Anterior cingulate cortex (tissue), 58 donors: ENCODE data around the gene POC1B.
A peak's percentile ranks its signal among the peaks of the same experiment; 100 is the strongest.
"Not testable (repeated sequence)": the region's sequence is repeated elsewhere in the genome, so short reads cannot be mapped to it uniquely, and the experiment has no call there.

Experiments used
- DNase-seq, 58 donors: peaks; one replicate each; lab custom pipeline; 2025; lab: John Stamatoyannopoulos, UW

POC1B gene

GRCh38 chr12:89468648-89469326, 57.1 kb downstream of the POC1B start:
- DNase-seq, result no peak

- no peak for DNase-seq
Observed at GRCh38 chr12:89468017-89468416, 57.8 kb downstream of the POC1B start.

- no peak for DNase-seq
Observed at GRCh38 chr12:89464974-89465592, 60.8 kb downstream of the POC1B start.

- DNase-seq, result peak in 2 of 58 donors; percentile 24 to 56
Observed at GRCh38 chr12:89461649-89462612, 63.9 kb downstream of the POC1B start.

- DNase-seq, result no peak
Observed at GRCh38 chr12:89461190-89461589, 64.7 kb downstream of the POC1B start.

GRCh38 chr12:89459279-89459678, 66.6 kb downstream of the POC1B start:
- DNase-seq, result not testable (repeated sequence)

- no peak for DNase-seq
Observed at GRCh38 chr12:89456565-89456964, 69.3 kb downstream of the POC1B start.

- no peak for DNase-seq
Observed at GRCh38 chr12:89454080-89454848, 71.6 kb downstream of the POC1B start.

- DNase-seq, result no peak
Observed at GRCh38 chr12:89453121-89453978, 72.5 kb downstream of the POC1B start.

- no peak for DNase-seq
Observed at GRCh38 chr12:89451841-89452251, 74.0 kb downstream of the POC1B start.

- no peak for DNase-seq
Observed at GRCh38 chr12:89450907-89451306, 74.9 kb downstream of the POC1B start.

- no peak for DNase-seq
Observed at GRCh38 chr12:89448951-89449371, 76.9 kb downstream of the POC1B start.

GRCh38 chr12:89448526-89448925, 77.3 kb downstream of the POC1B start:
- no peak for DNase-seq

GRCh38 chr12:89439941-89440340, 85.9 kb downstream of the POC1B start:
- no peak for DNase-seq

- no peak for DNase-seq
Observed at GRCh38 chr12:89437231-89437630, 88.6 kb downstream of the POC1B start.

GRCh38 chr12:89436062-89436461, 89.8 kb downstream of the POC1B start:
- no peak for DNase-seq

- no peak for DNase-seq
Observed at GRCh38 chr12:89433634-89434033, 92.2 kb downstream of the POC1B start.

GRCh38 chr12:89432396-89432795, 93.5 kb downstream of the POC1B start:
- no peak for DNase-seq

- no peak for DNase-seq
Observed at GRCh38 chr12:89429528-89429927, 96.3 kb downstream of the POC1B start.
